NT2/D1 (cell line): ENCODE data around the gene CASTOR1.

Experiments
- DNase-seq: peaks from one replicate; pipeline ENCODE4 v3.0.0-alpha.2; 2011; ENCODE audit warnings: low read depth, low spot score
- H3K27me3 ChIP-seq: 2 replicates; pipeline ENCODE4 v1.6.0; 2011; ENCODE audit warnings: mild to moderate bottlenecking; ENCODE audit not compliant: insufficient read length, insufficient read depth
- H3K36me3 ChIP-seq: 2 replicates; pipeline ENCODE4 v1.6.1; 2011; ENCODE audit warnings: mild to moderate bottlenecking, low read length, mixed read lengths; ENCODE audit not compliant: insufficient read depth, insufficient read length
- H3K4me1 ChIP-seq: 2 replicates; pipeline ENCODE4 v1.5.1; 2011; ENCODE audit not compliant: insufficient read depth, insufficient read length
- H3K4me3 ChIP-seq: 2 replicates; pipeline ENCODE4 v1.5.1; 2011; ENCODE audit warnings: low read depth; ENCODE audit not compliant: insufficient read length
- H3K9ac ChIP-seq: 2 replicates; pipeline ENCODE4 v1.6.0; 2011; ENCODE audit warnings: low read depth; ENCODE audit not compliant: insufficient read length
- H3K9me3 ChIP-seq: 2 replicates; pipeline ENCODE4 v1.5.1; 2011; ENCODE audit warnings: mild to moderate bottlenecking, low read length; ENCODE audit not compliant: insufficient read depth
- SUZ12 ChIP-seq: IDR thresholded peaks from 2 replicates; pipeline ENCODE4 v1.6.1; 2011; ENCODE audit not compliant: insufficient read length, insufficient read depth; ENCODE audit errors: extremely low read depth
- YY1 ChIP-seq: IDR thresholded peaks from 2 replicates; pipeline ENCODE4 v1.6.1; 2011; ENCODE audit not compliant: insufficient read length, insufficient read depth
- ZNF274 ChIP-seq: IDR thresholded peaks from 2 replicates; pipeline ENCODE4 v1.6.1; 2011; ENCODE audit warnings: mild to moderate bottlenecking, low read depth, low read length

The CASTOR1 gene

GRCh38 chr22:30286813-30287647, 2.3 kb downstream of the CASTOR1 start:
- Histone ChIP-seq H3K4me1 (peaks cover 23% of the 10 kb centered on the region), H3K27me3 (no peaks in the 10 kb centered on the region), H3K9ac (no peak overlapping the region), H3K9me3 (no peaks in the 10 kb centered on the region), H3K36me3 (peaks cover 33% of the 10 kb centered on the region), H3K4me3 (no peak overlapping the region)
- TF ChIP-seq SUZ12 (no peak), YY1 (no peak), ZNF274 (no peak)
- DNase-seq = no peak

DNA sequence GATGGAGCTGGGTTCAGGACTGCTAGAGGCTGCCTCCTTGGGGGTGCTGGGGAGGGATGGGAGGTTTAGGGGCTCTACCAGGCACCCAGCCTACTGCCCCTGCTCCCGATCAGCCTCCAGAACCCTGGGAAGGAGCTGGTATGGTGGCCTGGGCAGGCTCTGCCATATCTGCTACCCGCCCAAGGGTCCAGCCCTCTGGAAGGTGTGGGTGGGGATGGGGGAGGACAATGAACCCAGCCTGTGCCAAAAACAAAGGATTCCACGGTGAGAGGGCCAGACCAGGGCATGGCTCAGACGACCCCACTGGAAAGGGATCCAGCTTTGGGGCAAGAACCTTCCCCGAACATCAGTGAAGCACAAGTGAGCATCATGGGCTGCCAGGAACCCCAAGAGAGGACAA, 3.0 kb downstream of the CASTOR1 start:
- Histone ChIP-seq H3K36me3 (peaks cover 27% of the 10 kb centered on the region), H3K4me3 (no peak overlapping the region), H3K9me3 (no peaks in the 10 kb centered on the region), H3K4me1 (peaks cover 20% of the 10 kb centered on the region), H3K27me3 (no peaks in the 10 kb centered on the region), H3K9ac (no peak overlapping the region)
- TF ChIP-seq ZNF274 (no peak), YY1 (no peak), SUZ12 (no peak)
- DNase-seq = no peak

DNA sequence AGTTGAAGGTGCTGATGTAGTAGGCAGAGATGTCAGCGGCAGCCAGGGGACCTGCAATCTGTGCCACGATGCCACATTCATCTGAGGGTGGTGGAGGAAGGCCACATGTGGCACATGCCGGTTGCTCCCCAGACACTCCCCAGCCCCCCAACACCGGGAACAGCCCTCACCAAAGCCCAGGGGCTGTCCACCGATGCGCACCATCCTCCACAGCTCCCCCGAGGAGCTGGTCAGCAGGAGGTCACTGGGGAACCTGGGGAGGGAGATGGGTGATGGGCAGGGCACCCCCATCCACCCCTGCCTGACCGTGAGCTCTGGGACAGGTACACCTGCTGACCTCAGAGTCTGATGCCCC, 3.5 kb downstream of the CASTOR1 start:
- no peak for DNase-seq
- no peak for TF ChIP-seq YY1
- Histone ChIP-seq H3K4me1 (peaks cover 17% of the 10 kb centered on the region), H3K4me3 (no peak overlapping the region), H3K9ac (no peak overlapping the region), H3K9me3 (no peaks in the 10 kb centered on the region), H3K27me3 (no peaks in the 10 kb centered on the region), H3K36me3 (peaks cover 25% of the 10 kb centered on the region)

DNA sequence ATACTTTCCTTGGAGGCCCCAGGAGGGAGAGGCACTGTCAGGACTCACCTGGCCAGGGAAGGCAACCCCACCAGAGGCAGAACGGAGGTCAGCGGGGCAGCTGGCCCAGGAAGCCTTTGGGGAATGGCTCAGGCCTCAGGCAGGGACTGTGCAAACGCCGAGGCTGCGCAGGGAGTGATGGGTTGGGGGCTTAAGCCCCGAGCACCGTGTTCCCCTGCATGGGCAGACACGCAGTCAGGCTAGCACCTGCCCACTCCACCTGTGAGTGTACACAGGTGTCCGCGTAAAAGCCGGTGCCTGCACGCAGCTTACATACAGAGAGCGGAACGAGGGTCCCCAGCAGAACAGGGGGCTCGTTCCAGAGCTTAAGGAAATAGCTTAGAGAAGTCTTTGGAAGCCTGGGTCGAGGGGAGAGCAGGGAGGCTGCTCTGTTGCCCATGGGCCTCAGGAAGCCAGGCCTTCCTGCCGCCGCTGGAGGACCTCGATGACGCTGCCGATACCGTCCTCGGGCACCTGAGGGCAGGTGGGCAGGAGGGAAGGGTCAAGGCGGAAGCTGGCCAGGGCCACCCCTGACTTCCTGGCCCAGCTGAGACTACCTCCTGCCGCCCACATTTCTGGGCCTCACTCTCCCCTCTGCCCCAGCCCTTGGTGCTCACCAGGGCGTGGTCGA, 4.0 kb downstream of the CASTOR1 start:
- TF ChIP-seq ZNF274 (no peak), YY1 (no peak), SUZ12 (no peak)
- no peak for DNase-seq
- Histone ChIP-seq H3K9me3 (no peaks in the 10 kb centered on the region), H3K9ac (no peak overlapping the region), H3K36me3 (peaks cover 25% of the 10 kb centered on the region), H3K4me1 (peaks cover 12% of the 10 kb centered on the region), H3K27me3 (no peaks in the 10 kb centered on the region), H3K4me3 (no peak overlapping the region)

- H3K36me3 ChIP-seq = peaks cover 25% of the 10 kb centered on the region
- no peak for DNase-seq
- H3K4me1 ChIP-seq = peaks cover 10% of the 10 kb centered on the region
- H3K9me3 ChIP-seq = no peaks in the 10 kb centered on the region
- H3K4me3 ChIP-seq = no peak overlapping the region
- TF ChIP-seq SUZ12 (no peak), YY1 (no peak), ZNF274 (no peak)
- no peaks in the 10 kb centered on the region for H3K27me3 ChIP-seq
- H3K9ac ChIP-seq = no peak overlapping the region
These were observed 4.6 kb downstream of the CASTOR1 start for GRCh38 chr22:30284666-30285065.

GRCh38 chr22:30284172-30284571, 5.1 kb downstream of the CASTOR1 start:
- peaks cover 25% of the 10 kb centered on the region for H3K36me3 ChIP-seq
- H3K9ac ChIP-seq = no peak overlapping the region
- H3K9me3 ChIP-seq = no peaks in the 10 kb centered on the region
- no peak for TF ChIP-seq ZNF274
- no peak for TF ChIP-seq YY1
- no peak for TF ChIP-seq SUZ12
- H3K4me3 ChIP-seq = no peak overlapping the region
- no peaks in the 10 kb centered on the region for H3K27me3 ChIP-seq
- no peak for DNase-seq
- peaks cover 10% of the 10 kb centered on the region for H3K4me1 ChIP-seq

GRCh38 chr22:30283342-30283741, 6.0 kb downstream of the CASTOR1 start:
- Histone ChIP-seq H3K4me1 (peaks cover 10% of the 10 kb centered on the region), H3K9me3 (no peaks in the 10 kb centered on the region), H3K4me3 (no peak overlapping the region), H3K27me3 (no peaks in the 10 kb centered on the region), H3K9ac (no peak overlapping the region), H3K36me3 (peaks cover 25% of the 10 kb centered on the region)
- DNase-seq = no peak
- TF ChIP-seq SUZ12 (no peak), ZNF274 (no peak), YY1 (no peak)
